Body of pancreas (tissue), 4 donors: ENCODE data around the gene TNFAIP8.

ENCODE experiments used
- POLR2A ChIP-seq, 3 donors: fragments of 450-650 bp; IDR thresholded peaks; one replicate each; pipeline ENCODE4 v1.6.1; 2016; ENCODE audit warnings: antibody characterized with exemption in 3 of 3, mild to moderate bottlenecking in 2 of 3
- TF ChIP-seq, protein P1 (sequence below), 7 experiments: fragments of 450-650 bp in 4 of 7; fragments of 200-600 bp in 3 of 7; sonication (generic) in 3 of 7; IDR thresholded peaks; one replicate each; pipeline ENCODE4 v1.5.1; 2016 to 2019; ENCODE audit warnings: antibody characterized with exemption in 7 of 7

DNA sequence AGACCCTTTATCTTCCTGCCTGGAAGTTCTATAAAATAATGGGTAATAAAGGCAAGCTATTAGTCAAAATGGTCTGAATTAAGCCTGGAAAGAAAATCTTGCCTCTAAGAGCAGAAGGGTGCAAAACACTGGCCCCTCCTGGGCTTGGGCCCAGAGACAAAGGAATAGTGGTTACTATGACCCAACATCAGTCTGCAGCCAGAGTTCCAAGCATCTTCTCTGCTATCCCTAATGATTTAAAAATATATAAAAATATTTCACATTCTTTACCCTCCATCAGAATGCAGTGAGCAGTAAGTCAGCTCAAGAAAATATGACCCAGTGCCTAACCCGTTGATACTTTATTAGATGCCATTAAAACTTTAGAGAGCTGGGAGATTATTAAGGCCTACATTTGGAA is 14.7 kb downstream of the TNFAIP8 start:
- no peak for TF ChIP-seq POLR2A (IDR thresholded peaks at IDR 0.05)
- TF ChIP-seq, protein P1, sequence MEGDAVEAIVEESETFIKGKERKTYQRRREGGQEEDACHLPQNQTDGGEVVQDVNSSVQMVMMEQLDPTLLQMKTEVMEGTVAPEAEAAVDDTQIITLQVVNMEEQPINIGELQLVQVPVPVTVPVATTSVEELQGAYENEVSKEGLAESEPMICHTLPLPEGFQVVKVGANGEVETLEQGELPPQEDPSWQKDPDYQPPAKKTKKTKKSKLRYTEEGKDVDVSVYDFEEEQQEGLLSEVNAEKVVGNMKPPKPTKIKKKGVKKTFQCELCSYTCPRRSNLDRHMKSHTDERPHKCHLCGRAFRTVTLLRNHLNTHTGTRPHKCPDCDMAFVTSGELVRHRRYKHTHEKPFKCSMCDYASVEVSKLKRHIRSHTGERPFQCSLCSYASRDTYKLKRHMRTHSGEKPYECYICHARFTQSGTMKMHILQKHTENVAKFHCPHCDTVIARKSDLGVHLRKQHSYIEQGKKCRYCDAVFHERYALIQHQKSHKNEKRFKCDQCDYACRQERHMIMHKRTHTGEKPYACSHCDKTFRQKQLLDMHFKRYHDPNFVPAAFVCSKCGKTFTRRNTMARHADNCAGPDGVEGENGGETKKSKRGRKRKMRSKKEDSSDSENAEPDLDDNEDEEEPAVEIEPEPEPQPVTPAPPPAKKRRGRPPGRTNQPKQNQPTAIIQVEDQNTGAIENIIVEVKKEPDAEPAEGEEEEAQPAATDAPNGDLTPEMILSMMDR (IDR thresholded peaks at IDR 0.05) = no peak
